CD14-positive monocyte (primary cell): ENCODE measurements around the gene COL4A1. TPM values are rescaled to one million over a fixed set of nuclear protein-coding genes. Genes with fewer than 3 reads are reported as not detected.

Experiments used
- DNase-seq, 3 donors: peaks; one replicate each; pipeline ENCODE4 v3.0.0-alpha.2; 2011 to 2022
- H2AFZ ChIP-seq: 2 replicates; pipeline ENCODE4 v1.6.0; 2012; ENCODE audit warnings: mild to moderate bottlenecking, low read depth, low read length, inconsistent platforms; ENCODE audit not compliant: insufficient read depth, poor library complexity, severe bottlenecking
- H3K27ac ChIP-seq, 2 donors: 1 replicate in 1 of 2; 2 replicates in 1 of 2; pipeline ENCODE4 v1.5.1; 2012 to 2013; ENCODE audit warnings: low read length in 2 of 2, control low read depth in 1 of 2, inconsistent platforms in 1 of 2, low read depth in 1 of 2, mild to moderate bottlenecking in 1 of 2
- H3K27me3 ChIP-seq, 2 donors: one replicate each; pipeline versions ENCODE4 v1.6.0 to v1.6.1; 2011 to 2013; ENCODE audit warnings: low read length in 2 of 2; ENCODE audit not compliant: control insufficient read depth in 2 of 2, insufficient read depth in 2 of 2
- H3K36me3 ChIP-seq, 2 donors: replicated peaks in 1 of 2; 1 replicate in 1 of 2; 2 replicates in 1 of 2; pipeline versions ENCODE4 v1.5.1 to v1.6.1; 2012 to 2013; ENCODE audit warnings: low read length in 2 of 2, control low read depth in 1 of 2, inconsistent platforms in 1 of 2, mild to moderate bottlenecking in 1 of 2; ENCODE audit not compliant: insufficient read depth in 2 of 2, control insufficient read depth in 1 of 2
- H3K4me1 ChIP-seq, 2 donors: 1 replicate in 1 of 2; 2 replicates in 1 of 2; pipeline versions ENCODE4 v1.5.1 to v1.6.1; 2012 to 2013; ENCODE audit warnings: low read length in 2 of 2, control low read depth in 1 of 2, inconsistent platforms in 1 of 2, mild to moderate bottlenecking in 1 of 2, moderate library complexity in 1 of 2; ENCODE audit not compliant: insufficient read depth in 2 of 2, control insufficient read depth in 1 of 2
- H3K4me2 ChIP-seq: replicated peaks from 2 replicates; pipeline ENCODE3; 2012; ENCODE audit warnings: low read length, moderate library complexity, mild to moderate bottlenecking; ENCODE audit not compliant: poor library complexity, severe bottlenecking; ENCODE audit errors: extremely low read depth
- H3K4me3 ChIP-seq, 3 experiments: fragments of 200-600 bp in 1 of 3; sonication (generic) in 1 of 3; replicated peaks in 1 of 3; 1 replicate in 2 of 3; 2 replicates in 1 of 3; pipeline ENCODE4 v1.5.1; 2011 to 2013; ENCODE audit warnings: low read length in 3 of 3, mild to moderate bottlenecking in 3 of 3, control low read depth in 2 of 3, low read depth in 2 of 3, inconsistent platforms in 1 of 3, moderate library complexity in 1 of 3
- H3K79me2 ChIP-seq: 2 replicates; pipeline ENCODE4 v1.6.0; 2012; ENCODE audit warnings: mild to moderate bottlenecking, control low read depth, inconsistent platforms, low read length, moderate library complexity; ENCODE audit not compliant: insufficient read depth
- H3K9ac ChIP-seq: 2 replicates; pipeline ENCODE4 v1.6.0; 2017; ENCODE audit warnings: low read length, mild to moderate bottlenecking; ENCODE audit not compliant: insufficient read depth, poor library complexity, severe bottlenecking
- H3K9me3 ChIP-seq, 2 donors: replicated peaks in 1 of 2; 1 replicate in 1 of 2; 2 replicates in 1 of 2; pipeline versions ENCODE4 v1.5.1 to v1.6.1; 2012 to 2013; ENCODE audit warnings: low read length in 2 of 2, control low read depth in 1 of 2; ENCODE audit not compliant: control insufficient read depth in 1 of 2, insufficient read depth in 1 of 2
- H4K20me1 ChIP-seq: 2 replicates; pipeline ENCODE4 v1.6.0; 2012; ENCODE audit warnings: mild to moderate bottlenecking, low read length, control low read depth, moderate library complexity; ENCODE audit not compliant: insufficient read depth
- H3K27ac Mint-ChIP-seq, 7 donors: one replicate each; pipeline ENCODE4 v1.8.0; 2020; ENCODE audit warnings: mild to moderate bottlenecking in 7 of 7, mixed read lengths in 7 of 7, moderate library complexity in 6 of 7, inconsistent platforms in 2 of 7
- H3K27me3 Mint-ChIP-seq, 3 donors: one replicate each; pipeline ENCODE4 v1.8.0; 2021 to 2022; ENCODE audit warnings: low read depth in 3 of 3, mild to moderate bottlenecking in 3 of 3, mixed read lengths in 3 of 3, moderate library complexity in 3 of 3, inconsistent platforms in 1 of 3
- H3K36me3 Mint-ChIP-seq, 2 donors: one replicate each; pipeline ENCODE4 v1.8.0; 2020; ENCODE audit warnings: mixed read lengths in 2 of 2, inconsistent platforms in 1 of 2, mild to moderate bottlenecking in 1 of 2
- H3K4me1 Mint-ChIP-seq: one replicate; pipeline ENCODE4 v1.8.0; 2020; ENCODE audit warnings: mild to moderate bottlenecking, mixed read lengths
- H3K4me3 Mint-ChIP-seq, 2 donors: one replicate each; pipeline ENCODE4 v1.8.0; 2020; ENCODE audit warnings: mild to moderate bottlenecking in 2 of 2, mixed read lengths in 2 of 2, moderate library complexity in 1 of 2
- H3K9me3 Mint-ChIP-seq, 7 donors: one replicate each; pipeline ENCODE4 v1.8.0; 2020 to 2022; ENCODE audit warnings: mixed read lengths in 7 of 7, mild to moderate bottlenecking in 6 of 7, moderate library complexity in 6 of 7, inconsistent platforms in 2 of 7
- CTCF ChIP-seq: fragments of 200-600 bp; IDR thresholded peaks from one replicate; pipeline ENCODE4 v1.8.0; 2022; ENCODE audit warnings: antibody characterized with exemption, mild to moderate bottlenecking
- WGBS: methylation state at CpG from one replicate; pipeline ENCODE4 v1.1.5; 2013; ENCODE audit warnings: missing lambda C conversion rate; ENCODE audit not compliant: insufficient coverage; 5-methylcytosine and 5-hydroxymethylcytosine counted together
- intact Hi-C, 2 donors: fragments of 100-400 bp; cut with micrococcal nuclease; formaldehyde crosslinking; loops; one replicate each; pipeline versions ENCODE4 v1.15.0 to v1.15.1; 2023
- polyA plus RNA-seq, 3 donors: library from polyadenylated mRNA; depleted of rRNA in 1 of 3; unstranded in 2 of 3; stranded (reverse) in 1 of 3; fragments of 300-500 nt in 2 of 3; fragments of >200 nt in 1 of 3; fragmentation: Illumina TruSeq in 2 of 3; gene quantifications; 1 replicate in 2 of 3; 2 replicates in 1 of 3; pipeline ENCODE4 v1.2.3, GENCODE V29; 2012 to 2021

COL4A1 gene
- polyA plus RNA-seq, 3 donors = 0.16 to 0.25 TPM; not detected in 1

- peaks cover 12 to 21% (median 15%) of the 10 kb centered on the region in 3 donors for H3K27me3 Mint-ChIP-seq
- DNase-seq = no peak
- intact Hi-C loops = no loop called here
Observed at GRCh38 chr13:110217085-110217484, 89.9 kb downstream of the COL4A1 start.

GRCh38 chr13:110216398-110217041, 90.4 kb downstream of the COL4A1 start:
- Mint-ChIP-seq H3K4me1 (peaks cover 5% of the 10 kb centered on the region), H3K36me3 (no peaks in the 10 kb centered on the region), H3K4me3 (no peak overlapping the region), H3K27me3 (peaks cover 10 to 21% (median 12%) of the 10 kb centered on the region in 3 donors), H3K9me3 (peaks cover 0 to 2% (median 0%) of the 10 kb centered on the region in 7 donors), H3K27ac (no peak overlapping the region)
- no peak for TF ChIP-seq CTCF
- intact Hi-C loops = no loop called here
- H4K20me1 ChIP-seq = no peaks in the 10 kb centered on the region
- H3K4me3 ChIP-seq = no peak overlapping the region
- H3K27ac ChIP-seq = no peak overlapping the region
- no peaks in the 10 kb centered on the region for H3K79me2 ChIP-seq
- no peaks in the 10 kb centered on the region for H3K9me3 ChIP-seq
- no CpG with 5 or more reads among the region's 10 CpGs for WGBS
- H3K36me3 ChIP-seq = no peaks in the 10 kb centered on the region
- H3K4me2 ChIP-seq = no peak overlapping the region
- no peak overlapping the region for H3K9ac ChIP-seq
- no peak overlapping the region for H2AFZ ChIP-seq
- H3K4me1 ChIP-seq = peaks cover 6 to 8% of the 10 kb centered on the region in 2 donors
- DNase-seq = no peak
- H3K27me3 ChIP-seq = peaks cover 0 to 8% of the 10 kb centered on the region in 2 donors

More at GRCh38 chr13:110217085-110217484, 89.9 kb downstream of the COL4A1 start:
- Mint-ChIP-seq H3K4me1 (peaks cover 5% of the 10 kb centered on the region), H3K4me3 (no peak overlapping the region), H3K36me3 (no peaks in the 10 kb centered on the region), H3K27ac (no peak overlapping the region), H3K9me3 (peaks cover 0 to 2% (median 0%) of the 10 kb centered on the region in 7 donors)
- Histone ChIP-seq H3K9ac (no peak overlapping the region), H3K27me3 (peaks cover 0 to 8% of the 10 kb centered on the region in 2 donors), H3K4me1 (peaks cover 6 to 8% of the 10 kb centered on the region in 2 donors), H3K4me2 (no peak overlapping the region), H3K9me3 (no peaks in the 10 kb centered on the region), H2AFZ (no peak overlapping the region), H3K79me2 (no peaks in the 10 kb centered on the region), H3K27ac (no peak overlapping the region), H3K36me3 (no peaks in the 10 kb centered on the region), H4K20me1 (no peaks in the 10 kb centered on the region), H3K4me3 (no peak overlapping the region)
- no peak for TF ChIP-seq CTCF
- WGBS = 78% methylated on average over 3 of the region's 5 CpGs
